Endodermal cell (in vitro differentiated cells): Measurements from ENCODE around the gene ADRB2. TPM values are rescaled to one million over a fixed set of nuclear protein-coding genes. Genes with fewer than 3 reads are reported as not detected.
A peak's percentile ranks its signal among the peaks of the same experiment; 100 is the strongest.

Experiments used
- DNase-seq: peaks from one replicate; pipeline ENCODE4 v3.0.0-alpha.2; 2017
- H3K27ac ChIP-seq: 2 replicates; pipeline ENCODE4 v1.5.1; 2013; ENCODE audit warnings: mild to moderate bottlenecking, low read depth, low read length, moderate library complexity
- H3K27me3 ChIP-seq: 2 replicates; pipeline ENCODE4 v1.6.1; 2013; ENCODE audit warnings: mild to moderate bottlenecking, low read length, moderate library complexity; ENCODE audit not compliant: insufficient read depth, control insufficient read depth, poor library complexity, severe bottlenecking
- H3K36me3 ChIP-seq: 2 replicates; pipeline ENCODE4 v1.7.0; 2013; ENCODE audit warnings: mild to moderate bottlenecking, low read length, moderate library complexity; ENCODE audit not compliant: control insufficient read depth, insufficient read depth
- H3K4me1 ChIP-seq: one replicate; pipeline ENCODE4 v1.7.0; 2013; ENCODE audit warnings: low read length; ENCODE audit not compliant: control insufficient read depth, insufficient read depth
- H3K4me3 ChIP-seq: 2 replicates; pipeline ENCODE4 v1.5.1; 2013; ENCODE audit warnings: mild to moderate bottlenecking, low read length, moderate library complexity
- H3K9ac ChIP-seq: 2 replicates; pipeline ENCODE4 v1.6.1; 2013; ENCODE audit warnings: mild to moderate bottlenecking, low read length, moderate library complexity; ENCODE audit not compliant: poor library complexity, severe bottlenecking; ENCODE audit errors: extremely low read depth
- H3K9me3 ChIP-seq: 2 replicates; pipeline ENCODE4 v1.6.1; 2013; ENCODE audit warnings: mild to moderate bottlenecking, low read length, moderate library complexity; ENCODE audit not compliant: control insufficient read depth
- H3K27ac Mint-ChIP-seq: 2 replicates; pipeline ENCODE4 v1.8.0; 2020; ENCODE audit warnings: mixed read lengths
- H3K27me3 Mint-ChIP-seq: 2 replicates; pipeline ENCODE4 v1.8.0; 2021; ENCODE audit warnings: mild to moderate bottlenecking, mixed read lengths; ENCODE audit not compliant: insufficient read depth
- H3K36me3 Mint-ChIP-seq: 2 replicates; pipeline ENCODE4 v1.8.0; 2020; ENCODE audit warnings: low read depth, mixed read lengths
- H3K4me1 Mint-ChIP-seq: 2 replicates; pipeline ENCODE4 v1.8.0; 2020; ENCODE audit warnings: mixed read lengths
- H3K4me3 Mint-ChIP-seq: 2 replicates; pipeline ENCODE4 v1.8.0; 2020; ENCODE audit warnings: mild to moderate bottlenecking, moderate library complexity, mixed read lengths
- H3K9me3 Mint-ChIP-seq: 2 replicates; pipeline ENCODE4 v1.8.0; 2020; ENCODE audit warnings: mild to moderate bottlenecking, mixed read lengths
- WGBS, 2 experiments: methylation state at CpG; one replicate each; pipeline versions ENCODE4 v1.1.5 to v1.1.7; 2013; ENCODE audit warnings: missing lambda C conversion rate in 2 of 2, mixed read lengths in 1 of 2; ENCODE audit not compliant: insufficient coverage in 1 of 2, insufficient read length in 1 of 2; 5-methylcytosine and 5-hydroxymethylcytosine counted together
- long read RNA-seq, 4 experiments: library from polyadenylated mRNA in 2 of 4; library from RNA in 1 of 4; library from capped mRNA in 1 of 4; stranded (forward) in 3 of 4; unstranded in 1 of 4; transcript quantifications; one replicate each; pipeline ENCODE4 v2.0.0, GENCODE V29; 2020 to 2021; ENCODE audit warnings: inconsistent platforms in 1 of 4
- polyA plus RNA-seq, 2 experiments: library from polyadenylated mRNA; stranded (reverse); fragments of 50-300 nt; gene quantifications; one replicate each; pipeline ENCODE4 v1.2.3, GENCODE V29; 2013
- total RNA-seq, 2 donors: library from RNA; stranded (reverse); fragmentation: NEBNext Ultra II Directional in 1 of 2; extraction: Animal tissue kit (Norgen Biotek cat#: 25700) in 1 of 2; gene quantifications; 2 replicates in 1 of 2; 3 replicates in 1 of 2; pipeline ENCODE4 v1.2.1, GENCODE V29; 2021
- TF ChIP-seq, protein P1 (sequence below): fragments of 200-600 bp; sonication (generic); conservative IDR thresholded peaks from 2 replicates; pipeline ENCODE4 v1.5.0; 2021; ENCODE audit warnings: antibody characterized with exemption, mild to moderate bottlenecking

Gene ADRB2
- under 1 TPM; 0.20 to 0.42 TPM for total RNA-seq
- 0.50 TPM for polyA plus RNA-seq (2013, experiment 1 of 2)
- polyA plus RNA-seq (2013, experiment 2 of 2) = 0.41 TPM
- long read RNA-seq, experiment 1 = 0 reads
- long read RNA-seq, experiment 2, partial matches to known transcripts = 0 of 1 reads
- long read RNA-seq, experiment 2, other reads (novel, unspliced or antisense) = 0 of 1 reads
- long read RNA-seq, experiment 3, partial matches to known transcripts = 0 of 4 reads
- long read RNA-seq, experiment 3, other reads (novel, unspliced or antisense) = 0 of 4 reads
- long read RNA-seq, experiment 4, partial matches to known transcripts = 0 of 1 reads
- long read RNA-seq, experiment 4, other reads (novel, unspliced or antisense) = 0 of 1 reads

DNA sequence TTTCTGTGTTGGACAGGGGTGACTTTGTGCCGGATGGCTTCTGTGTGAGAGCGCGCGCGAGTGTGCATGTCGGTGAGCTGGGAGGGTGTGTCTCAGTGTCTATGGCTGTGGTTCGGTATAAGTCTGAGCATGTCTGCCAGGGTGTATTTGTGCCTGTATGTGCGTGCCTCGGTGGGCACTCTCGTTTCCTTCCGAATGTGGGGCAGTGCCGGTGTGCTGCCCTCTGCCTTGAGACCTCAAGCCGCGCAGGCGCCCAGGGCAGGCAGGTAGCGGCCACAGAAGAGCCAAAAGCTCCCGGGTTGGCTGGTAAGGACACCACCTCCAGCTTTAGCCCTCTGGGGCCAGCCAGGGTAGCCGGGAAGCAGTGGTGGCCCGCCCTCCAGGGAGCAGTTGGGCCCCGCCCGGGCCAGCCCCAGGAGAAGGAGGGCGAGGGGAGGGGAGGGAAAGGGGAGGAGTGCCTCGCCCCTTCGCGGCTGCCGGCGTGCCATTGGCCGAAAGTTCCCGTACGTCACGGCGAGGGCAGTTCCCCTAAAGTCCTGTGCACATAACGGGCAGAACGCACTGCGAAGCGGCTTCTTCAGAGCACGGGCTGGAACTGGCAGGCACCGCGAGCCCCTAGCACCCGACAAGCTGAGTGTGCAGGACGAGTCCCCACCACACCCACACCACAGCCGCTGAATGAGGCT lies at the start of gene ADRB2:
Gene ADRB2 (plus strand): TSS at position 559 of the 686 bp plus-strand sequence. CDS start 221 bp downstream, outside the sequence.
- Mint-ChIP-seq H3K27me3 (peaks cover 61% of the 10 kb centered on the region), H3K27ac (peak within 1 kb of the TSS; percentile 83), H3K4me3 (peak within 1 kb of the TSS; percentile 73), H3K4me1 (peaks cover 42% of the 10 kb centered on the region), H3K36me3 (no peaks in the 10 kb centered on the region), H3K9me3 (no peaks in the 10 kb centered on the region)
- Histone ChIP-seq H3K27ac (no peak within 1 kb of the TSS), H3K9me3 (no peaks in the 10 kb centered on the region), H3K4me3 (peak within 1 kb of the TSS; percentile 90), H3K36me3 (no peaks in the 10 kb centered on the region), H3K9ac (peak within 1 kb of the TSS; percentile 39), H3K27me3 (peaks cover 39% of the 10 kb centered on the region), H3K4me1 (peaks cover 2% of the 10 kb centered on the region)
- 0% methylated on average over 15 to 42 of the region's 42 CpGs for WGBS, 2 experiments
- DNase-seq = peak; percentile 98
- TF ChIP-seq, protein P1, sequence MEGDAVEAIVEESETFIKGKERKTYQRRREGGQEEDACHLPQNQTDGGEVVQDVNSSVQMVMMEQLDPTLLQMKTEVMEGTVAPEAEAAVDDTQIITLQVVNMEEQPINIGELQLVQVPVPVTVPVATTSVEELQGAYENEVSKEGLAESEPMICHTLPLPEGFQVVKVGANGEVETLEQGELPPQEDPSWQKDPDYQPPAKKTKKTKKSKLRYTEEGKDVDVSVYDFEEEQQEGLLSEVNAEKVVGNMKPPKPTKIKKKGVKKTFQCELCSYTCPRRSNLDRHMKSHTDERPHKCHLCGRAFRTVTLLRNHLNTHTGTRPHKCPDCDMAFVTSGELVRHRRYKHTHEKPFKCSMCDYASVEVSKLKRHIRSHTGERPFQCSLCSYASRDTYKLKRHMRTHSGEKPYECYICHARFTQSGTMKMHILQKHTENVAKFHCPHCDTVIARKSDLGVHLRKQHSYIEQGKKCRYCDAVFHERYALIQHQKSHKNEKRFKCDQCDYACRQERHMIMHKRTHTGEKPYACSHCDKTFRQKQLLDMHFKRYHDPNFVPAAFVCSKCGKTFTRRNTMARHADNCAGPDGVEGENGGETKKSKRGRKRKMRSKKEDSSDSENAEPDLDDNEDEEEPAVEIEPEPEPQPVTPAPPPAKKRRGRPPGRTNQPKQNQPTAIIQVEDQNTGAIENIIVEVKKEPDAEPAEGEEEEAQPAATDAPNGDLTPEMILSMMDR = no peak

DNA sequence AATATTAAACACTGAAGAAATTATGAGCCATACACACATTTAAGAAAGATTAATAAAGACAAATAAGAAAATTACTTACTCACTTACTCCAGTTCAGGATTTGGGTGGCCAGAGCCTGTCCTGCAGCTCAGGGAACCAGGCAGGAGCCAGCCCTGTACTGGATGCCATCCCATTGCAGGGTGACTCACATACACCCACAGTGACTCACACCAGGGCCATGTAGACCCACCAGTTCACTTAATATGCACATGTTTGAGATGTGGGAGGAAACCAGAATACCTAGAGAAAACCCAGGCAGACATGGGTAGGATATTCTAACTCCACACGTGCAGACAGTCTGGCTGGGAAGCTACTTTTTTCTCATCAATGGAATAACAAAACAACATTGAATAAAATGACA lies 49.6 kb upstream of the ADRB2 start:
- Mint-ChIP-seq H3K27me3 (no peaks in the 10 kb centered on the region), H3K9me3 (no peaks in the 10 kb centered on the region), H3K36me3 (no peaks in the 10 kb centered on the region), H3K4me1 (peaks cover 3% of the 10 kb centered on the region), H3K4me3 (no peak overlapping the region), H3K27ac (no peak overlapping the region)
- H3K36me3 ChIP-seq = no peaks in the 10 kb centered on the region
- H3K27me3 ChIP-seq = no peaks in the 10 kb centered on the region
- TF ChIP-seq, protein P1 = no peak
- H3K9ac ChIP-seq = no peak overlapping the region
- no peaks in the 10 kb centered on the region for H3K9me3 ChIP-seq
- peaks cover 4% of the 10 kb centered on the region for H3K4me1 ChIP-seq
- no peak overlapping the region for H3K27ac ChIP-seq
- no peak for DNase-seq
- WGBS, 2 experiments = 82 to 88% methylated on average over 1 of the region's 1 CpG
- H3K4me3 ChIP-seq = no peak overlapping the region

DNA sequence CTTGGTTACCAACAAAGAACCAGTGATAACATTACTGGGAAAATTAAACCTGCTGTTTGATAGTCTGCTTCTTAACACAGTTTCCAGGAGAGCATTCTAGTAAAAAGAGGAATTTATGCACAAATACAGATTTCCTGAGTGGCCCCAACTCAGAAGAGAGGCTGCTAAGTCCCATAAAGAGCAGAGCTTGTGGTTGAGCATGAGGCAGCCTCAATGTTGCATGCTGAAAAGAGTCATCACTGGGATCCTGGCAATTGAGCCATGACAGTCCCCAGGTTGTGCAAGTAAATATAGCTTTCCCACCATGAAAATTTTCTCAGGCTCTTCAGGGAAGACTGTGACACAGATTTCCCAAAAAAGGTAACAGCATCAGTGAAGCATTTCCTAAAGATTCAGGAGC lies 47.5 kb upstream of the ADRB2 start:
- peaks cover 2% of the 10 kb centered on the region for H3K27me3 Mint-ChIP-seq
- H3K27ac Mint-ChIP-seq = no peak overlapping the region
- H3K27ac ChIP-seq = no peak overlapping the region
- TF ChIP-seq, protein P1 = no peak
- H3K36me3 ChIP-seq = no peaks in the 10 kb centered on the region
- H3K4me1 ChIP-seq = peaks cover 1% of the 10 kb centered on the region
- H3K4me3 Mint-ChIP-seq = no peak overlapping the region
- no peak for DNase-seq
- H3K9me3 Mint-ChIP-seq = no peaks in the 10 kb centered on the region
- peaks cover 1% of the 10 kb centered on the region for H3K4me1 Mint-ChIP-seq
- H3K36me3 Mint-ChIP-seq = no peaks in the 10 kb centered on the region
- no peaks in the 10 kb centered on the region for H3K9me3 ChIP-seq
- H3K4me3 ChIP-seq = no peak overlapping the region
- no peak overlapping the region for H3K9ac ChIP-seq
- H3K27me3 ChIP-seq = peaks cover 1% of the 10 kb centered on the region
